Astrocyte (in vitro differentiated cells and primary cell): ENCODE results near the gene HOMER3.

ENCODE experiments used
- CTCF ChIP-seq: IDR thresholded peaks from 2 replicates; pipeline ENCODE4 v1.5.1; 2011; ENCODE audit warnings: low read depth, mild to moderate bottlenecking, inconsistent platforms, low read length, moderate library complexity; ENCODE audit not compliant: insufficient read depth
- EZH2 ChIP-seq: IDR thresholded peaks from 2 replicates; pipeline ENCODE4 v1.6.1; 2012; ENCODE audit warnings: mild to moderate bottlenecking, low read length, inconsistent platforms; ENCODE audit not compliant: insufficient read depth

GRCh38 chr19:18898081-18898606, 42.9 kb downstream of the HOMER3 start:
- TF ChIP-seq CTCF: no peak
- no peak for TF ChIP-seq EZH2
